Panc1 (cell line): ENCODE results near the gene PTGDS. TPM values are rescaled to one million over a fixed set of nuclear protein-coding genes. Genes with fewer than 3 reads are reported as not detected.

Experiments used
- ATAC-seq: fragments of 200-7000 bp; cut with Tn5 transposase; 2 replicates; pipeline ENCODE4 v1.9.1; 2020; ENCODE audit warnings: mild to moderate bottlenecking, moderate library complexity
- BruUV-seq: library from RNA; stranded (reverse); fragments of 400-500 nt; replicated peaks from 2 replicates; lab custom pipeline; 2021; lab: Mats Ljungman, UMichigan
- CTCF ChIA-PET: fragments of 300-600 bp; sonication (Branson Sonifier 250); formaldehyde crosslinking; loops from one replicate; lab custom pipeline; 2022; ENCODE audit warnings: antibody characterized with exemption; lab: Charles Lee
- POLR2A ChIA-PET: fragments of 300-600 bp; sonication (Branson Sonifier 250); formaldehyde crosslinking; loops from one replicate; lab custom pipeline; 2022; ENCODE audit warnings: antibody characterized with exemption; lab: Charles Lee
- DNase-seq: peaks from one replicate; pipeline ENCODE4 v3.0.0-alpha.2; 2010; ENCODE audit warnings: low read depth, low spot score
- H3K27ac ChIP-seq: 2 replicates; pipeline ENCODE4 v1.5.1; 2011; ENCODE audit warnings: mild to moderate bottlenecking, low read length, inconsistent platforms
- H3K27me3 ChIP-seq: fragments of 200-500 bp; sonication (Bioruptor generic); 2 replicates; pipeline ENCODE4 v1.6.0; 2014; ENCODE audit warnings: low read length, inconsistent platforms; ENCODE audit not compliant: control insufficient read depth, insufficient read depth
- H3K36me3 ChIP-seq: fragments of 200-500 bp; sonication (Bioruptor generic); 2 replicates; pipeline ENCODE4 v1.5.1; 2014; ENCODE audit warnings: inconsistent platforms, mild to moderate bottlenecking, low read length, moderate library complexity; ENCODE audit not compliant: control insufficient read depth, insufficient read depth
- H3K4me1 ChIP-seq: 2 replicates; pipeline ENCODE4 v1.5.1; 2011; ENCODE audit warnings: inconsistent platforms, mild to moderate bottlenecking, low read length, moderate library complexity; ENCODE audit not compliant: control insufficient read depth, insufficient read depth
- H3K4me3 ChIP-seq, 2 experiments: 2 replicates each; pipeline ENCODE4 v1.5.1; 2011 to 2012; ENCODE audit warnings: low read depth in 2 of 2, low read length in 2 of 2, mild to moderate bottlenecking in 2 of 2, inconsistent platforms in 1 of 2, moderate library complexity in 1 of 2
- H3K9me3 ChIP-seq: fragments of 200-500 bp; sonication (Bioruptor generic); 2 replicates; pipeline ENCODE4 v1.5.1; 2014; ENCODE audit warnings: low read depth, mild to moderate bottlenecking, inconsistent platforms, low read length, moderate library complexity; ENCODE audit not compliant: control insufficient read depth, insufficient read depth
- POLR2AphosphoS5 ChIP-seq: IDR thresholded peaks from 2 replicates; pipeline ENCODE4 v1.6.1; 2012; ENCODE audit warnings: mild to moderate bottlenecking, low read depth, low read length, moderate library complexity
- REST ChIP-seq, 2 experiments: IDR thresholded peaks; 2 replicates each; pipeline ENCODE4 v1.6.1; 2011 to 2012; ENCODE audit warnings: low read depth in 2 of 2, control low read depth in 1 of 2, low read length in 1 of 2, mild to moderate bottlenecking in 1 of 2, moderate library complexity in 1 of 2; ENCODE audit not compliant: insufficient read depth in 1 of 2
- SIN3A ChIP-seq: IDR thresholded peaks from 2 replicates; pipeline ENCODE4 v1.6.1; 2012; ENCODE audit warnings: low read depth, mild to moderate bottlenecking, low read length, moderate library complexity, borderline replicate concordance; ENCODE audit not compliant: insufficient read depth
- TCF7L2 ChIP-seq: IDR thresholded peaks from 2 replicates; pipeline ENCODE4 v1.6.1; 2011; ENCODE audit warnings: mild to moderate bottlenecking, low read depth, low read length, inconsistent platforms
- in situ Hi-C: cut with HindIII; loops from 2 replicates; pipeline ENCODE4 v1.10.0; 2016; ENCODE audit warnings: low sequenced_read_pairs, low pct_unique_long_range_greater_than_20kb
- intact Hi-C: fragments of 100-400 bp; cut with micrococcal nuclease; formaldehyde crosslinking; loops from one replicate; pipeline ENCODE4 v1.10.0; 2022; ENCODE audit not compliant: unreplicated experiment
- total RNA-seq: library from RNA; stranded (reverse); gene quantifications from one replicate; pipeline ENCODE4 v1.2.1, GENCODE V29; 2021; ENCODE audit not compliant: unreplicated experiment
- TF ChIP-seq, protein P1 (sequence below): fragments of 450-650 bp; IDR thresholded peaks from 2 replicates; pipeline ENCODE4 v1.5.1; 2017; ENCODE audit warnings: mild to moderate bottlenecking

The PTGDS gene
- total RNA-seq, 1 experiment from 2014 or later = 13.7 TPM

DNA sequence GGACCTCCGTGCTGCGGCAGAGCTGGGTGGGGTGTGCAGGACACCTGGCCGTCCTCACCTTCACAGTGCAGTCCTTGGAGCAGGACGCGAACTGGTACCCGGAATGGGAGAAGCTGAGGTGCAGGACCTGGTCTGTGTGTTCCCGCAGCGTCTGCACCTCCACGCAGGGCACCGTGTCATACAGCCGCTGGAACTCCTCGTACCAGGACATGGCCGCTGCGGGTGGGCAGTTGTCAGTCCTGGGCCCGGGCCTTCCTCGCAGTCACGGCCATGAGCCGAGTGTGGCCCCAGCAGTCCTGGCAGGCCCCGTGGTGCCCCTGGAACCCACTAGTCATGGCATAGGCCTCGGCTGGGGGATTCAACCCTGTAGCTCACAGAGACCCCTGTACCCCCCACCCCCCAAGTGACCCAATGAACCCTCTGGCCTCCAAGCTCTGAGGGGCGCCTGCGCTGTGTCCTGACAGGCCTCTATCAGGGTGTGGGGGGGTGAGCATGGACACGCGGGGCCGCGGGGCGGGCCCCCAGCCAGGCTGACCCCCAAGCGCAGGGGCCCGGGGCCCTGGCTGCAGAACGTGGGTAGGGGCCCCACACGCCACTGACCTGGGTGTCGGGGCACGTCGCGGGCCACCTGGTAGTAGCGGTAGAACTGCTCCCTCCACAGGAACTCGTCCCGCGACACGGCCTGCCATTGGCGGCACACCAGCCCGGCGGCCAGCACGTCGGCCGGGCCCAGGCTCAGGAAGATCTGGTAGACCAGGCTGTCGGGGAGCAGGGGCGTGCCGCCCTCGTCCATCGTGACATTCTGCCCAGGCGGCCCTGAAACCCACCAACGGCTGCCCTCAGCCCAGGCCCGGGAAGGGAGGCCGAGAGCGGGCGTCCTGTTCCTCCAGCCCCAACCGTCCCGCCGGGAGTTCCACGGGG is 33.8 kb upstream of the PTGDS start:
- peak overlapping the region; percentile 75 for H3K27ac ChIP-seq
- 0 out of 2 replicates have a peak, but pooled peaks have one; percentile 30 for TF ChIP-seq POLR2AphosphoS5
- TF ChIP-seq, protein P1, sequence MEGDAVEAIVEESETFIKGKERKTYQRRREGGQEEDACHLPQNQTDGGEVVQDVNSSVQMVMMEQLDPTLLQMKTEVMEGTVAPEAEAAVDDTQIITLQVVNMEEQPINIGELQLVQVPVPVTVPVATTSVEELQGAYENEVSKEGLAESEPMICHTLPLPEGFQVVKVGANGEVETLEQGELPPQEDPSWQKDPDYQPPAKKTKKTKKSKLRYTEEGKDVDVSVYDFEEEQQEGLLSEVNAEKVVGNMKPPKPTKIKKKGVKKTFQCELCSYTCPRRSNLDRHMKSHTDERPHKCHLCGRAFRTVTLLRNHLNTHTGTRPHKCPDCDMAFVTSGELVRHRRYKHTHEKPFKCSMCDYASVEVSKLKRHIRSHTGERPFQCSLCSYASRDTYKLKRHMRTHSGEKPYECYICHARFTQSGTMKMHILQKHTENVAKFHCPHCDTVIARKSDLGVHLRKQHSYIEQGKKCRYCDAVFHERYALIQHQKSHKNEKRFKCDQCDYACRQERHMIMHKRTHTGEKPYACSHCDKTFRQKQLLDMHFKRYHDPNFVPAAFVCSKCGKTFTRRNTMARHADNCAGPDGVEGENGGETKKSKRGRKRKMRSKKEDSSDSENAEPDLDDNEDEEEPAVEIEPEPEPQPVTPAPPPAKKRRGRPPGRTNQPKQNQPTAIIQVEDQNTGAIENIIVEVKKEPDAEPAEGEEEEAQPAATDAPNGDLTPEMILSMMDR = no peak
- TF ChIP-seq REST (IDR thresholded peaks at IDR 0.05; ENCODE audit: insufficient read depth in 1 of 2, low read depth in 2 of 2, low read length in 1 of 2) = 0 out of 4 replicates have a peak, but pooled peaks of 1 of the 2 experiments have one; percentile 2

DNA sequence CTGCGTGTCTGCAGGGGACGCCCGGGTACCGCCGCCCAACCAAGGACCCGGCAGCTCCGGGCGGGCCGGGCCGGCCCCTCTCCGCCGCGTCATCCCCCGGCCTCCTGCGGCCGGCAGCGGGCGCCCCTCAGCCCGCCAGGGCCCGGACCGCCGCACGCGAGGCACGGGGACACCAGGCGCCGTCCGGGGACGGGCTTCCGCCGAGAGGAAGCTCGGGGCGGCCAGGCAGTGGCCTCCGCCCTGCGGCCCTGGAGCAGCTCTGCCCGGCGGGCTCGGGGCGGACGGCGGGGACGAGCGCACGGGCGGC is 33.1 kb upstream of the PTGDS start:
- H3K27ac ChIP-seq = peak overlapping the region; percentile 75

More for the DNA sequence above, 33.8 kb upstream of the PTGDS start:
- in situ Hi-C loops (no loop called here), intact Hi-C loops (loop anchor here (10.0 kb wide), 1 partner anchor 91 kb away; the partner anchor contains the start of gene FUT7)
- no TSS peak for BruUV-seq
- DNase-seq (no peak), ATAC-seq (peak; percentile 29)
- Histone ChIP-seq H3K27me3 (no peaks in the 10 kb centered on the region), H3K4me1 (peaks cover 27% of the 10 kb centered on the region), H3K36me3 (peaks cover 7% of the 10 kb centered on the region; the same call in 1 of the 2 replicates), H3K9me3 (no peaks in the 10 kb centered on the region), H3K4me3 (peak overlapping the region; percentile 64)
- ChIA-PET POLR2A (no interaction called here), CTCF (no interaction called here)

More for the DNA sequence above, 33.1 kb upstream of the PTGDS start:
- ATAC-seq (peak; percentile 49), DNase-seq (no peak)
- H3K9me3 ChIP-seq = no peaks in the 10 kb centered on the region
- in situ Hi-C loops = no loop called here
- intact Hi-C loops = loop anchor here (10.0 kb wide), 1 partner anchor 91 kb away; the partner anchor contains the start of gene FUT7
- H3K4me1 ChIP-seq = peaks cover 27% of the 10 kb centered on the region
- TF ChIP-seq SIN3A (no peak), REST (IDR thresholded peaks at IDR 0.05; ENCODE audit: insufficient read depth in 1 of 2, low read depth in 2 of 2, low read length in 1 of 2) (no peak), POLR2AphosphoS5 (no peak), TCF7L2 (no peak)
- TF ChIP-seq, protein P1 = no peak
- BruUV-seq = no TSS peak
- ChIA-PET POLR2A (no interaction called here), CTCF (no interaction called here)
- H3K36me3 ChIP-seq = peaks cover 7% of the 10 kb centered on the region; the same call in 1 of the 2 replicates
- peak overlapping the region; percentile 64 for H3K4me3 ChIP-seq
- no peaks in the 10 kb centered on the region for H3K27me3 ChIP-seq
